ENCODE data around the gene SUPT3H. TPM values are rescaled to one million over a fixed set of nuclear protein-coding genes. Genes with fewer than 3 reads are reported as not detected.

SUPT3H gene
- total and polyA plus RNA-seq, 2 of the 8 experiments (the other 6 are each of a cell fraction or from before 2014, with no cell fraction given) = 18.8 to 23.0 TPM

DNA sequence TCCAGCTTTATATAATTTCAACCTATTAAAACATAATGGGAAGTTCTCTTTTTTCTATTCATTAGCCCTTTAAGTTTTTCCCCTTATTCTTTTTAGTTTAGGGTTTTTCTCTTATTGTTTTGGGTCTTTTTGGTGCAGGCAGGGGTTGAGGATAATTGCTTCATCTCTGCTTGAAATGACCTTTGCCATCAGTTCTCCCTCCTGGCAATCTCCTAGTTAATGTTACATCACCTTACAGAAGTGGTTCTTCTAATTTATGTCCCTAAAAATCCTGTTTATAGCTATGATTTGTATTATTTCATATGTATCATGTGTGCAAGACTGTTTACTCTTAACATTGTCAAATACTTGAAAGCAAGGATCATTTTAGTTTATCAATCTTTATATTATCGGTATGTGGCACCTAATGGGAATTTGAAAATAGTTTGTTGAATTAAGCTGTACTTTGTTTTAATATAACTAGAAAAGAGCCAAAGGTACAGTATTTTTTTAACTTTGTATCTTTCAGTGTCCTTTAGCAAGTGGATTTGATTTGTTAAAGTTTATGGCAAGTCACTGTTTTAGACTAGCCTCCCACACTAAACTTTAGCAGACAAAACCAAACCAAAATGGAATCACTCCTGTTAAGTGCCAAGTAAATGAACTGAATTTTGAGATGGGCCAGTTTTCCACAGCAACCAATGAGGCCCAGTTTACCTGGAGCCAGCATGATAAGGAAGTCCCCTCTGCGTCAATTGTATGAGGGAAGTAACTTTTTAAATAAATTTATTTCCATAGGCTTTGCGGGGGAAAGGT is 76.2 kb downstream of the SUPT3H start:
- no peak overlapping the region for H3K56ac ChIP-seq (replicated peaks; ENCODE audit: insufficient read length, low read depth, low read length)
- H3K4me2 ChIP-seq (ENCODE audit: insufficient read depth in 1 of 2, low read depth in 2 of 2, low read length in 2 of 2) = no peak overlapping the region
- H4K5ac ChIP-seq (ENCODE audit: insufficient read length, low read depth, low read length) = no peak overlapping the region
- H3K79me1 ChIP-seq (ENCODE audit: low read depth, low read length) = no peaks in the 10 kb centered on the region
- H2BK120ac ChIP-seq (replicated peaks; ENCODE audit: low read depth, low read length) = no peak overlapping the region
- H2BK12ac ChIP-seq (ENCODE audit: low read depth, low read length) = no peak overlapping the region
- H3K9ac ChIP-seq (replicated peaks in 1 of 4; ENCODE audit: extremely low read depth in 1 of 4, low read depth in 3 of 4, low read length in 3 of 4) = no peak overlapping the region
- H3K4ac ChIP-seq (replicated peaks; ENCODE audit: insufficient read length, low read depth, low read length) = no peak overlapping the region
- H3K23ac ChIP-seq (ENCODE audit: insufficient read length) = no peak overlapping the region
- H4K91ac ChIP-seq (replicated peaks; ENCODE audit: insufficient read length, low read length) = no peak overlapping the region
- CTCF ChIA-PET (ENCODE audit: partially characterized antibody) = no interaction called here
- H2AFZ ChIP-seq (ENCODE audit: low read length) = no peak overlapping the region
- H3K23me2 ChIP-seq (ENCODE audit: low read depth, low read length) = no peaks in the 10 kb centered on the region
- H4K20me1 ChIP-seq (replicated peaks in 1 of 2; ENCODE audit: control insufficient read depth in 1 of 2, insufficient read depth in 2 of 2, low read length in 2 of 2) = no peaks in the 10 kb centered on the region
- 0 out of 4 replicates have a peak, but pooled peaks cover 0 to 2% of the 10 kb centered on the region in 2 experiments for H3K79me2 ChIP-seq (ENCODE audit: control insufficient read depth in 1 of 2, insufficient read depth in 2 of 2, low read length in 2 of 2)
- no peak overlapping the region for H2AK5ac ChIP-seq (ENCODE audit: low read depth, low read length)
- H3K14ac ChIP-seq (ENCODE audit: insufficient read length) = no peak overlapping the region
- no peak overlapping the region for H2BK5ac ChIP-seq (ENCODE audit: low read depth, low read length)
- H4K8ac ChIP-seq (ENCODE audit: extremely low read depth, insufficient read depth, low read length) = no peak overlapping the region
- POLR2A ChIA-PET (ENCODE audit: partially characterized antibody) = interaction anchor here (0.9 to 1.2 kb wide), 2 partner anchors 10 to 18 kb away, joined by 3 to 4 read pairs; no protein-coding TSS in a partner anchor
- no peak overlapping the region for H3K27ac ChIP-seq (ENCODE audit: low read depth, low read length)
- DNase-seq (ENCODE audit: low read depth in 1 of 2, low spot score in 2 of 2) (no peak), FAIRE-seq (no peak)
- no peaks in the 10 kb centered on the region for H3K4me1 ChIP-seq (replicated peaks in 1 of 4; ENCODE audit: control insufficient read depth in 3 of 4, insufficient read depth in 4 of 4, low read length in 3 of 4)
- H3K27me3 ChIP-seq (replicated peaks in 1 of 4; ENCODE audit: control insufficient read depth in 3 of 4, extremely low read depth in 1 of 4, insufficient read depth in 3 of 4, low read length in 3 of 4) = no peaks in the 10 kb centered on the region
- H3K4me3 ChIP-seq (ENCODE audit: extremely low read depth in 1 of 4, insufficient read depth in 2 of 4, low read depth in 3 of 4, low read length in 4 of 4) = no peak overlapping the region
- H2BK15ac ChIP-seq (ENCODE audit: low read length) = no peak overlapping the region
- H2BK20ac ChIP-seq (ENCODE audit: low read length) = no peak overlapping the region
- H3K9me3 ChIP-seq (ENCODE audit: insufficient read depth in 2 of 2, low read depth in 1 of 2, low read length in 1 of 2) = peaks cover 8 to 10% of the 10 kb centered on the region in 2 experiments
- H3K36me3 ChIP-seq (ENCODE audit: control insufficient read depth in 2 of 4, insufficient read depth in 4 of 4, low read length in 3 of 4) = peaks cover 0 to 8% (median 0%) of the 10 kb centered on the region in 4 experiments; a peak in 2 of 8 replicates
- H3K18ac ChIP-seq (ENCODE audit: extremely low read depth, low read length) = no peak overlapping the region
- 60% methylated on average over 3 of the region's 3 CpGs; no CpG with 5 or more reads in 1 of the 2 experiments for WGBS, 2 experiments (ENCODE audit: extremely low coverage in 1 of 2, insufficient coverage in 1 of 2, insufficient read length in 1 of 2, insufficient replicate concordance in 2 of 2, low coverage in 1 of 2, low lambda C conversion rate in 2 of 2, missing lambda C conversion rate in 1 of 2)
- TF ChIP-seq CHD1 (IDR thresholded peaks at IDR 0.05; ENCODE audit: low read depth, low read length) = no peak
- no peak for TF ChIP-seq RBBP5 (IDR thresholded peaks at IDR 0.05; ENCODE audit: borderline replicate concordance, low read depth, low read length)
- no peak for TF ChIP-seq EZH2 (IDR thresholded peaks at IDR 0.05; ENCODE audit: low read depth, low read length, severe bottlenecking)
- TF ChIP-seq RNF2 (IDR thresholded peaks at IDR 0.05; ENCODE audit: borderline replicate concordance, low read depth, low read length, missing control alignments, poor library complexity, severe bottlenecking) = no peak
- TF ChIP-seq SIX5 (IDR thresholded peaks at IDR 0.05; ENCODE audit: low read depth, low read length) = no peak
- no peak for TF ChIP-seq SIRT6 (IDR thresholded peaks at IDR 0.05; ENCODE audit: low read length)
